Measurements from ENCODE around the gene PERCC1. TPM values are rescaled to one million over a fixed set of nuclear protein-coding genes. Genes with fewer than 3 reads are reported as not detected.

The PERCC1 gene
- total RNA-seq (2014; rRNA removed; shearing (Covaris generic)): not detected in 2 replicates

GRCh38 chr16:1430759-1431496 lies at the start of gene PERCC1:
TSS of gene PERCC1 (plus strand) at chr16:1431078. CDS start at chr16:1432594, 1,516 bp downstream.
- Histone ChIP-seq H3K27me3 (replicated peaks) (peaks cover 23% of the 10 kb centered on the region), H3K36me3 (no peaks in the 10 kb centered on the region), H3K4me3 (no peak within 1 kb of the TSS), H3K27ac (no peak within 1 kb of the TSS), H3K9me3 (replicated peaks) (no peaks in the 10 kb centered on the region), H3K4me1 (replicated peaks) (no peaks in the 10 kb centered on the region)
- DNase-seq (ENCODE audit: low read depth in 1 of 2, low spot score in 2 of 2): no peak

DNA sequence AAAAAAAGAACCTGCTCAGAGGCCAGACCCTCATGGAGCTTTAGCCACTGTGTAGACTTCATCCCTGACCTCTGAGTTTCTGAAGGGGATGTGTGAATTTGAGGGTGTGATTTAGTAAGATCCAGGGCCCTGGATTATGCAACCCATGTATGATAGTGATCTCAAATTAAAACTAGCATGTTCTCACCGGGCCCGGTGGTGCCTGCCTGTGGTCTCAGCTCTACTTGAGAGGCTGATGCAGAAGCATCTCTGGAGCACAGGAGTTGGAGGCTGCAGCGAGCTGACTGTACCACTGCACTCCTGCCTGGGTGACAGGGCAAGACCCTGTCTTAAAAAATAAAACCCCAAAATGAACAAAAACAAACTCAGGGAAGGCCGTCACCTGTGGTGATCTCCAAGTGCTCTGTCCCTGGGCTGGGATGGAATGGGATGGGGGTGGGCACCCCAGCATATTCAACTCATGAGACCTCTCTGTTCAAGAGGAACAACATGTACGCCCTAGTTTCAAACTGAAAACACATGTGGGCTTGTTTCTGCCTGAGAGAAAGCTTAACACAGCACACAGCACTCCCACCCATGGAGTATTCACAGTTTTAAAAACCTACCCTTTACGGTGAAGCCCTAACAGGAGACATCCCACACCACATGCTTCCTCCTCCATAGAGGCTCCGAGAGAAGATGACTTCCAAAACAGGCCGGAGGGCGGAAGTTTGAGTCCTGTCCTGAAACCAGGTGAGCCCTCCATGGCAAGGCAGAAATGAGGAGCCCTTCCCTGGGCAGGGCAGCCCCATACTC lies 49.1 kb upstream of the PERCC1 start:
- no peak for DNase-seq (ENCODE audit: low read depth in 1 of 2, low spot score in 2 of 2)
- Histone ChIP-seq H3K36me3 (peaks cover 10% of the 10 kb centered on the region), H3K9me3 (replicated peaks) (0 out of 2 replicates have a peak, but pooled peaks cover 3% of the 10 kb centered on the region), H3K4me3 (no peak overlapping the region), H3K27me3 (replicated peaks) (no peaks in the 10 kb centered on the region), H3K27ac (no peak overlapping the region), H3K4me1 (replicated peaks) (peaks cover 14% of the 10 kb centered on the region)

GRCh38 chr16:1383556-1383955 lies 47.3 kb upstream of the PERCC1 start:
- 0 out of 2 replicates have a peak, but pooled peaks cover 3% of the 10 kb centered on the region for H3K9me3 ChIP-seq (replicated peaks)
- H3K4me1 ChIP-seq (replicated peaks): peaks cover 9% of the 10 kb centered on the region
- DNase-seq (ENCODE audit: low read depth in 1 of 2, low spot score in 2 of 2): no peak
- H3K27ac ChIP-seq: no peak overlapping the region
- no peak overlapping the region for H3K4me3 ChIP-seq
- no peaks in the 10 kb centered on the region for H3K27me3 ChIP-seq (replicated peaks)
- peaks cover 6% of the 10 kb centered on the region for H3K36me3 ChIP-seq

GRCh38 chr16:1385232-1385631 lies 45.6 kb upstream of the PERCC1 start:
- no peak for DNase-seq (ENCODE audit: low read depth in 1 of 2, low spot score in 2 of 2)
- Histone ChIP-seq H3K27me3 (replicated peaks) (no peaks in the 10 kb centered on the region), H3K27ac (no peak overlapping the region), H3K4me3 (no peak overlapping the region), H3K4me1 (replicated peaks) (no peaks in the 10 kb centered on the region), H3K9me3 (replicated peaks) (no peaks in the 10 kb centered on the region), H3K36me3 (no peaks in the 10 kb centered on the region)

DNA sequence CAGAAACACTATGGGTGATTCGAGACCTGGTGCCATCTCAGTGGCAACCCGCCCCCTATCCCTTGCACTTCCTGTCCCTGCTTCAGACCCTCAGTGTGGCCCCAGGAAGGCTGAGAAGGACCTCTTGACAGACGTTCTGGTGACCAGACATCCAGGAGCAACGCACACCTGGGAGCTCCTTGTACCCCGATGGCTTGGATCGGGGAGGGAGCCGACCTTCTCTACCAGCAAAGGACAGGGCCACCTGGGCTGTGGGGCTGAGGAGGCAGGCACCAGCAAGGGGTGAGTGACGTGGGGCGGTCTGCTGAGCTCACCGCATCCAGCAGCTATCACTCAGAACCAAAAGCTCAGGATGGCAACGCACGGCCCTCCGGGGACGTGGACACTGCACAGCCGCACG lies 43.5 kb upstream of the PERCC1 start:
- no peak for DNase-seq (ENCODE audit: low read depth in 1 of 2, low spot score in 2 of 2)
- Histone ChIP-seq H3K36me3 (no peaks in the 10 kb centered on the region), H3K27me3 (replicated peaks) (no peaks in the 10 kb centered on the region), H3K4me1 (replicated peaks) (no peaks in the 10 kb centered on the region), H3K4me3 (no peak overlapping the region), H3K9me3 (replicated peaks) (no peaks in the 10 kb centered on the region), H3K27ac (no peak overlapping the region)

GRCh38 chr16:1389762-1390161 lies 41.1 kb upstream of the PERCC1 start:
- Histone ChIP-seq H3K36me3 (no peaks in the 10 kb centered on the region), H3K4me1 (replicated peaks) (no peaks in the 10 kb centered on the region), H3K27me3 (replicated peaks) (no peaks in the 10 kb centered on the region), H3K27ac (no peak overlapping the region), H3K9me3 (replicated peaks) (no peaks in the 10 kb centered on the region), H3K4me3 (no peak overlapping the region)
- no peak for DNase-seq (ENCODE audit: low read depth in 1 of 2, low spot score in 2 of 2)

DNA sequence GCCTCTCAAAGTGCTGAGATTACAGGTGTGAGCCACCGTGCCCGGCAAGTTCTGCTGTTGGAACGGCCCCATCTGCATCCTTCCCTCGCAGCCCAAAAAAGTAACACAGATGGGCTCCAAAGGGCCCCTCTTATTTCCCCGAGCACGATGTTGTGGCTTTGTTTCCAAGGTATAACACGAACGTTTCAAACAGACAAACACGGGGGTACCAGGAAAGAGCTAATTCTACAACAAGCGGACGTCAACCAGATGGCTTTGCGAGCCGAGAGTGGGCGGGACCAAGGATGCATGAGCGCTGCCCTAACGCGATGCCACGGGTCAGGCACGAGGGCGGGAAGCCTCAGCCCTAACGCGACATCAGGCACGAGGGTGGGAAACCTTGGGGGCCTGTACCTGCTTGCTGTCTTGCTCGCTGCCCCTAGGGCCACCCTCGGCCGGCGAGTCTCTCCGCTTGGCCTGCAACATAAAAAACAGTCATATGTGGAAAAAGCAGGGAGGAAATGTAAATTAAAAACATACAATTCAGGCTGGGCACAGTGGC lies 40.6 kb upstream of the PERCC1 start:
- no peak for DNase-seq (ENCODE audit: low read depth in 1 of 2, low spot score in 2 of 2)
- Histone ChIP-seq H3K9me3 (replicated peaks) (no peaks in the 10 kb centered on the region), H3K4me1 (replicated peaks) (no peaks in the 10 kb centered on the region), H3K27ac (no peak overlapping the region), H3K27me3 (replicated peaks) (no peaks in the 10 kb centered on the region), H3K4me3 (no peak overlapping the region), H3K36me3 (no peaks in the 10 kb centered on the region)

- Histone ChIP-seq H3K4me1 (replicated peaks) (no peaks in the 10 kb centered on the region), H3K9me3 (replicated peaks) (no peaks in the 10 kb centered on the region), H3K4me3 (no peak overlapping the region), H3K27ac (no peak overlapping the region), H3K36me3 (no peaks in the 10 kb centered on the region), H3K27me3 (replicated peaks) (no peaks in the 10 kb centered on the region)
- no peak for DNase-seq (ENCODE audit: low read depth in 1 of 2, low spot score in 2 of 2)
These were observed 38.1 kb upstream of the PERCC1 start for GRCh38 chr16:1392826-1393225.

- H3K9me3 ChIP-seq (replicated peaks): no peaks in the 10 kb centered on the region
These were observed 37.2 kb upstream of the PERCC1 start for GRCh38 chr16:1393613-1394176.

DNA sequence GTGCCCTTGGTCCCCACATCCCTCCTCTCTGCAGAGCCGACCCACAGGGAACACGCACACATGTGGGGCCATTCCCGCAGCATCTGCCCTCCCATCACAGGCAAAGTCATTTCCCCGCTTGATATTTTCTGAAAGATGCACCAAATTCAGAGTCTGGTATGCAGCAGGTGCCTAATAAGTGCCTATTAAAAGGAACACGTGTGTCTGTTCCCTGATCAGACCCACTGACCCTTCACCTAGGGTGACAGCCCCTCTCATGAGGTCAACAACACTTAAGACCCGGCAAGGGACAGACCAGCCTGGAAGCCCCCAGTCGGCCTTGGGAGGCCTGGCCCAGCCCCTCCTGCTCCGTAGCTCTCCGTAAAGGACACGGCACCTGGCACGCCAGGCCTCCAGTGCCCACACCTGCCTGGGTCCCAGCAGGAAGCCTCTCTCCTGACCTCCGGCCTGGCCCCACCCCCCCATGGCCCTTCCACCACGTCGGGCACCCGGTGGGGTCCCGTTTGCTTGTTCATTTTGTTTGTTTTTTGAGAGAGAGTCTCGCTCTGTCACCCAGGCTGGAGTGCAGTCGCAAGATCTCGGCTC lies 36.4 kb upstream of the PERCC1 start:
- no peaks in the 10 kb centered on the region for H3K27me3 ChIP-seq (replicated peaks)
- H3K9me3 ChIP-seq (replicated peaks): no peaks in the 10 kb centered on the region
- no peaks in the 10 kb centered on the region for H3K4me1 ChIP-seq (replicated peaks)
- no peaks in the 10 kb centered on the region for H3K36me3 ChIP-seq
- H3K4me3 ChIP-seq: no peak overlapping the region
- DNase-seq (ENCODE audit: low read depth in 1 of 2, low spot score in 2 of 2): no peak
- H3K27ac ChIP-seq: no peak overlapping the region

More at GRCh38 chr16:1393613-1394176, 37.2 kb upstream of the PERCC1 start:
- Histone ChIP-seq H3K27me3 (replicated peaks) (no peaks in the 10 kb centered on the region), H3K4me3 (no peak overlapping the region), H3K4me1 (replicated peaks) (no peaks in the 10 kb centered on the region), H3K27ac (no peak overlapping the region), H3K36me3 (no peaks in the 10 kb centered on the region)
- DNase-seq (ENCODE audit: low read depth in 1 of 2, low spot score in 2 of 2): no peak

DNA sequence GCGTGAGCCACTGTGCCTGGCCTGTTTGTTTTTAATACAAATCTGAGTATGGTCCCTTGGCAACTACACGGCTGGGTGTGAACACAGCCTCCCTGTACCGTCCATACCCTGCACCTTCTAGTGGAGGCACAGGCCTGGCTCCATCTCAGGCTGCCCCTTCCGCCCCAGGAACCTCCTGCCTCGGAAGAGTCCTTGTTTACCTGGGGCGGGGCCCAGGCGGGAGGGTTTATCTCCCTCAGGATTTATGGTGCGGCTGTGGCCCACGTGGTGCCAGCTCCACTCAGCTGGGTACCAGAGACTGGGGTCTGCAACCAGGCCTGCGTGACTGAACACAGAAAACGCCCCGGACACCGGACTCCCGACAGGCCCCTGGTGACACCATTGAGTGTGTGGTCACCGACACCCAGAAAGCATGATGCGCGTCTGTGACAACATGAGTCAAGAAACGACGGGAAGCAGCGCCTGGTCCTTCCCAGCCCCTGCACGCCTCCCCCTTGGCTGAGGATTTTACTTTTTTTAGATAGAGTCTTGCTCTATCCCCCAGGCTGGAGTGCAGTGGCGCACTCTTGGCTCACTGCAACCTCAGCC lies 35.3 kb upstream of the PERCC1 start:
- Histone ChIP-seq H3K4me1 (replicated peaks) (no peaks in the 10 kb centered on the region), H3K36me3 (no peaks in the 10 kb centered on the region), H3K27ac (no peak overlapping the region), H3K9me3 (replicated peaks) (no peaks in the 10 kb centered on the region), H3K4me3 (no peak overlapping the region), H3K27me3 (replicated peaks) (no peaks in the 10 kb centered on the region)
- DNase-seq (ENCODE audit: low read depth in 1 of 2, low spot score in 2 of 2): no peak

- no peaks in the 10 kb centered on the region for H3K36me3 ChIP-seq
- H3K27ac ChIP-seq: no peak overlapping the region
- no peaks in the 10 kb centered on the region for H3K4me1 ChIP-seq (replicated peaks)
- no peak for DNase-seq (ENCODE audit: low read depth in 1 of 2, low spot score in 2 of 2)
- no peaks in the 10 kb centered on the region for H3K9me3 ChIP-seq (replicated peaks)
- H3K27me3 ChIP-seq (replicated peaks): no peaks in the 10 kb centered on the region
- no peak overlapping the region for H3K4me3 ChIP-seq
These were observed 33.1 kb upstream of the PERCC1 start for GRCh38 chr16:1397779-1398178.

GRCh38 chr16:1398351-1398750 lies 32.5 kb upstream of the PERCC1 start:
- no peaks in the 10 kb centered on the region for H3K27me3 ChIP-seq (replicated peaks)
- H3K27ac ChIP-seq: no peak overlapping the region
- no peaks in the 10 kb centered on the region for H3K36me3 ChIP-seq
- H3K9me3 ChIP-seq (replicated peaks): no peaks in the 10 kb centered on the region
- H3K4me1 ChIP-seq (replicated peaks): no peaks in the 10 kb centered on the region
- no peak for DNase-seq (ENCODE audit: low read depth in 1 of 2, low spot score in 2 of 2)
- H3K4me3 ChIP-seq: no peak overlapping the region

All from SJSA1 (cell line).